M059J (cell line): ENCODE results near the gene FOXO4. TPM values are rescaled to one million over a fixed set of nuclear protein-coding genes. Genes with fewer than 3 reads are reported as not detected.
"Not testable (repeated sequence)": the region's sequence is repeated elsewhere in the genome, so short reads cannot be mapped to it uniquely, and the experiment has no call there.

ENCODE experiments used
- DNase-seq: peaks from one replicate; pipeline ENCODE4 v3.0.0-alpha.2; 2012; ENCODE audit warnings: low read depth
- total RNA-seq: library from RNA; depleted of rRNA; stranded (reverse); fragments of >200 nt; shearing (Covaris generic); gene quantifications from 2 replicates; pipeline ENCODE4 v1.2.3, GENCODE V29; 2014; rRNA removed

The FOXO4 gene, protein sequence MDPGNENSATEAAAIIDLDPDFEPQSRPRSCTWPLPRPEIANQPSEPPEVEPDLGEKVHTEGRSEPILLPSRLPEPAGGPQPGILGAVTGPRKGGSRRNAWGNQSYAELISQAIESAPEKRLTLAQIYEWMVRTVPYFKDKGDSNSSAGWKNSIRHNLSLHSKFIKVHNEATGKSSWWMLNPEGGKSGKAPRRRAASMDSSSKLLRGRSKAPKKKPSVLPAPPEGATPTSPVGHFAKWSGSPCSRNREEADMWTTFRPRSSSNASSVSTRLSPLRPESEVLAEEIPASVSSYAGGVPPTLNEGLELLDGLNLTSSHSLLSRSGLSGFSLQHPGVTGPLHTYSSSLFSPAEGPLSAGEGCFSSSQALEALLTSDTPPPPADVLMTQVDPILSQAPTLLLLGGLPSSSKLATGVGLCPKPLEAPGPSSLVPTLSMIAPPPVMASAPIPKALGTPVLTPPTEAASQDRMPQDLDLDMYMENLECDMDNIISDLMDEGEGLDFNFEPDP
- total RNA-seq, result 4.2 and 5.2 TPM in 2 replicates

DNA sequence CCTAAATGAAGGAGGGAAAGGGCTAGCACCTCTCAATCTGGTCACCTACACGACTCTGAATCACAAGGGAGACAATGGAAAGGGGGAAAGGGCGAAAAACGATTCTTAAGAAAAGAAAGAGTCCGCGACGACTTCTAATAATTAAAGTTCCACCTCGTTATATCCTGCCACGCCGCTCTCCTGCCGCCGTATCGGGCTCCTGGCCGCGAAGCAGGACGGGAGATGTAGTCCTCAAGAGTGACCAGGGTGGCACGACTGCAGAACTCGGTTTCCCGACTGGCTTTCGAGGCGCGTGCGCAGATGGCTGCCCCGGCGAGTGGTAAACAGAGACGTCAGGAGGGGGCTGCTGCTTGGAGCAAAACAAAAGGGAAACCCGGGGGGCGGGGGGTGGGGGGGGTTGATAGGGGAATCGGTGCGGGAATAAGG, at the start of gene FOXO4:
FOXO4 (plus strand) TSS at position 297 of the 426 bp plus-strand sequence. CDS start 678 bp downstream, outside the sequence.
- DNase-seq, result peak; percentile 90

DNA sequence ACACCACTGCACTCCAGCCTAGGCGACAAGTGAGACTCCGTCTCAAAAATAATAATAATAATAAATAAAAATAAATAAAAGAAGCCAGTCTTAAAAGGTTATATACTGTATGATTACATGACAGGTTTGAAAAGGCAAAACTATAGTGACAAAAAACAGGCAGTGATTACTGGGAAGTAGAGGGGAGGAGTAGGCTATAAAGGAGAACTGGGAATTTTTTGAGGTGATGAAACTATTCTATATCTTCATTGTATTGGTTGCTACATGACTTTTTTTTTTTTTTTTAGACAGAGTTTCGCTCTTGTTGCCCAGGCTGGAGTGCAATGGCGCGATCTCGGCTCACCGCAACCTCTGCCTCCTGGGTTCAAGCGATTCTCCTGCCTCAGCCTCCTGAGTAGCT, 47.8 kb upstream of the FOXO4 start:
- DNase-seq, result not testable (repeated sequence)

DNA sequence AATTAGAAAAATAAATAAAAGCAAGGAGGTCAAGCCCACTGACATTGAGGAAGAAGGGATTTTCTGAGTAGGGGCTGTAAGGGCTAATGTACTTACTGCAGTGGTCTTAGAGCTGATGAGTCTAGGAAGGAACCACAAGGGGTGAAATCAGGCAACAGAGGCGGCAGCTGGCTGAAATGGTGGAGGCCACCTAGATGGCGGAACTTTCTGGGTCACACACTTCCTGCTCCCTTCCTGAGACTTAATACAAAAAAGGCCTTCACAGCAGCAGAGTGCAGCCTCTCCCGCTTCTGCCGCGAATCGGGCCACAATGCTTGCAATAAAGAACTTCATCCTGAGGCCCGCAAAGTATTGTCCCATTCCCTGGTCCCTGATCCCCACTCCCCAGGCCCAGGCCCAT, 42.9 kb upstream of the FOXO4 start:
- DNase-seq, result no peak

DNA sequence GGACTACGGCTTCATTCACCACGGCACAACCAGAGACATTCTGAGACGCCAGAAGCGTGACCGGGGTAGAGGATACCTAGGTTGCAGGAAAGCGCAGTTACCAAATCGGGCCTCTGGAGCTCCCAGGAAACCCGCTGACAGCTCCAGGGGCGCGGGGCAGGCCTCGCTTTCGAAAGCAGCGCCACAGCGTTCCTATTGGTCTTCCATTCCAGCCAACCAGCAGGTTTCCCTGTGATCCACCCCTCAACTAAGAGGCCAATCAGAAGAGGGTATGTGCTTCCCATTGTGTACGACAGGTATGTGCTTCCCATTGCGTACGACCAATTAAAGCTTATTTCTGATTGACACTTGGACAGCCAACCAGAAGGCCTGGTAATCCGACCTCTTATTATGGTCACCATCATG, 42.4 kb upstream of the FOXO4 start:
- no peak for DNase-seq

DNA sequence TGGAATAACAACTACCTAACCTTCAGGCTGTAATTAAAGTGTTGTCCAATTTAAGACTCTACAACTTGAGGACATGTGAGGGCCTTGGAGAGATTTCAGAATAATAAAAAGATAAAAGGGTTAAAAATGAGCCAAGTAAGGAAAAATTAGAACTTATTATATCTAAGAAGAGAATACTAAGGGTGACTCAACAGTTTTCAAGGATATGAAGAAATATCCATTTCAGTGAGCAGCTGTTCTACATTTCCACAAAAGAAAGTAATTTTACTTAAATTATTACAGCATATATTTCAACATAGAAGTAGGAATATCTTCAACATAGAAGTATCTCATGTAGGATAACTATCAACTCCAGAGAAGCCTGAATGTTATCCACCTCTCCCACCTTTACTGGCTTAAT, 38.8 kb upstream of the FOXO4 start:
- no peak for DNase-seq

DNA sequence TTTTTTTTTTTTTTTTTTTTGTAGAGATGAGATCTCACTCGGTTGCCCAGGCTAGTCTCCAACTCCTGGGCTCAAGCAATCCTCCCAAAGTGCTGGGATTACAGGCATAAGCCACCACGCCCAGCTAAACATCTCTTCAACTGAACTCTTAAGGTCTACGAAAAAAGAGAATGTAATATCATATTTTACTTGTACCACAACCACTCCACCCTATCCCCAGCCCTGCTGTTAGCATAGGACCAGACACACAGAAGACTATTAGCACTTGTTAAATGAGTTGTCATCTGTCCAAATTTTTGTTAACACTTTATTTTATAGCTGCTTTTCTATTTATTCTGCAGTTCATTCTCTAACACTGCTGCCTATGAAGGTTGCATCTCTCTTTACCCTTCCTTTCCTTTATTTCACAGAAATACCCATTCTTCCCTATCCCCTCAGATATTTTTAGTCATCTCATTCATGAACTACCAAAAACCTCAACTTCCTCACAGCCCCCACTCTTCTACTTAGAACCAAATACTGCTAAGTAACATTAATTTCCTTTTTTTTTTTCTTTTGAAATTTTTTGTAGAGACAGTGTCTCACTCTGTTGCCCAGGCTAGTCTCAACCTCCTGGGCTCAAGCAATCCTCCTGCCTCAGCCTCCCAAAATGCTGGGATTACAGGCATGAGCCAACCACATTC, 37.7 kb upstream of the FOXO4 start:
- no peak for DNase-seq

DNA sequence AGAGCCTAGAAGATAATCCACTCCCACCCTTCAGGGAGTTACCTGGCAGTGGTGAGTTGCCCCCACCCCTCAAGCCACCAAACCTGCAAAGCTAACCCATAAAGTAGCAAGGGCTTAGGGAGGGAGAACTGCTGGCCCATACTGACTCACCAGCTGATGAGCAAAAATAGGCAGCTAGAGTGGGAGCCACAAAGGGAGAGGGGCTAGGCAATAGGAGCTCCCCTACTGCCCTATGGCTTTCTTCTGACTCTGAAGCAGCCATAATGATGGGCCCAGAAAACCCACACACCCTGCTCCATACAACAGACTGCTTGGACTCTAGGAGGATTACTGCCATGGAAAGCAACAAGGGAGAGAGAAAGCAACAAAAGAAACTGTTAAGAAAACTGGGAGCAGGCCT, 35.5 kb upstream of the FOXO4 start:
- no peak for DNase-seq

DNA sequence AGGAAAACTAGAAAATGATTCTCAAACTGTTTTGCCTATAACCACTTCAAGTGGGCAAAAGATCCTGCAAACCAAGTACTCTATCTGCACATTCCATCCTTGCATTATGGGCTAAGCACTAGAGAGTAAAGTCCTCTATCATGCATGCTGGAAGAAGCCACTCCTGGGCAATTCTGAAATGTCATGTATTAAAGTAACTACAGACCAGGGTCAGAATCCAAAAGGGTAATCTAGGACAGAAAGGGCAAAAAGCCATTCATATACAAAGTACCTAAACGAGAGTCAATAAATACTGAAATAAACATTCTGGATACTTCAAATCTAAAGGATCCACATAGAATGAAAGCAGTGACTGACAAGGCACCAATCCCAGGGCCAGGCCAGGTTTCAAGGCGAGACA, 28.6 kb upstream of the FOXO4 start:
- no peak for DNase-seq

DNA sequence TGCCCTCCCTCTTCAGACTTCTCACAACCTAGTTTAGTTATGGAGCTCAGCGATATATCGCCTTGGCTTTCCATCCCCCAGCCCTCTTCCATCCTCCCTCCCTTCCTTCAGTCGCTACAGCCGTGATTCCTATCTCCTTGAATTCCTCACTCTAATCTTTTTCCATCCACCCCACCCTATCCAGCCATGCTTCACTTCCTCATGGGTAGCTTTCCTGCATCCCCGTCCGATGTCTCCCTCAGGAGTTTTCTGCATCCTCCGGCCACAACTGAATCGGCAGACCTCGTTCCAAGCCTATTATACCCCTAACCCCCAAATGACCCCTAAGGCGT, 28.0 kb upstream of the FOXO4 start:
- DNase-seq, result no peak

DNA sequence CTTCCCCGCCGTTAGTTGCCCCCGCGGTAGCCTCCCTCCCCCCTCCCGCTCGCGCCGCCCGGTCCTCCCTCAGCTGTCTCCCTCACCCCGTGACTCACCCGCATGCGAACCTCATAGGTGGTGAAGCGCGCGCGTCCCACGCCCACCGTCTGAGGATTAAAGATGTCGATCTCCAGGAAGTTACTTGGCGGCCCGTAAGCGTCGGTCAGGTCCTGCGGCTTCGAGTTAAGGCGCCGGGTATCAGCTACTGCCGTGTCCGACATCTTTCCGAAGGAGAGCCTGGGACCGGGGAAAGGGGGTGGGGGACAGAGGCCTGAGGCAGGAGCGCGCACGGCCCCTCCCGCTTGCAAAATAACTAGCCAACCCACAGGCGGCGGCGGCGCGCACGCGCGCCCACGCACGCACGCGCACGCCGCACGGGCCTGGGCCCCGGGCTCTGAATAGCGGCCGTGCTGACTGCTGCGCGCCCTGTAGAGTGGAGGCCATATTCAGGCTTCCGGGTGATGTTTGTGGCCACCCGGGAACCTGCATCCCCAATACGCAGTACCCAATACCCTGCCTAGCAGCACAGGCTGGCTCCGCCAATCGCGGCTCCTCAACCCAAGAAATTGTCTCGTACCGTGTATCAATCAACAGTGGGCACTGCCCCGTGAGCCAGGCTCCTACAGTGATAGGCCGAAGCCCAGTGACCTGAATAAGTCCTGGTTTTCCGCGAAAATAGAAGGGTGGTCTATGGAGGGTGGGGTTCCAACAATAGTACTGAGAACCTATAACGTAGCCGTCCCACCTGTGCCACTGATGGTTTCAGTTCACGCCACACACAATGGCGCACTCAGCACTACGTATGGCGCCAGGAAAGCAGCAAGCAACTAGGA, 27.4 kb upstream of the FOXO4 start, which contains the start of gene SNX12:
SNX12 (minus strand) TSS at position 291 of the 875 bp plus-strand sequence; CDS start at position 263, 28 bp downstream.
- DNase-seq, result peak; percentile 96

DNA sequence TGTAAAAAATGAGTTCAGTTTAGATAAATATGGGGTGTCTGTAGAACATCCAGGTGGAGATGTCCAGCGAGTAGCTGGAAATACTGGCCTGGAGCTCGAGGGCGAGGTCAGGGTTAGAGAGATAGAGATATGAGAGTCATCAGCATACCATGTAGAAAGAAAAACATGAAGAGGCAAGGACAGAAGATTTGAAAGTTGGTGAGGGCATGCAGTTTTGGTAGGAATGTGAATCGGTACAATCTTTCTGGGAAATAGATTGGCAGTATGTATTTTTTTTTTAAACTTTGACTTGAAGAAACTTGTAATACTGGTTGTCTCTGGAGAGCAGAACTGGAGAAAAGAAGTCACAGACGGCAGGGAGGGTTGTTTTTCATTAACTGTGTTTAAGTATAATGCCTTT, 25.1 kb upstream of the FOXO4 start:
- no peak for DNase-seq

DNA sequence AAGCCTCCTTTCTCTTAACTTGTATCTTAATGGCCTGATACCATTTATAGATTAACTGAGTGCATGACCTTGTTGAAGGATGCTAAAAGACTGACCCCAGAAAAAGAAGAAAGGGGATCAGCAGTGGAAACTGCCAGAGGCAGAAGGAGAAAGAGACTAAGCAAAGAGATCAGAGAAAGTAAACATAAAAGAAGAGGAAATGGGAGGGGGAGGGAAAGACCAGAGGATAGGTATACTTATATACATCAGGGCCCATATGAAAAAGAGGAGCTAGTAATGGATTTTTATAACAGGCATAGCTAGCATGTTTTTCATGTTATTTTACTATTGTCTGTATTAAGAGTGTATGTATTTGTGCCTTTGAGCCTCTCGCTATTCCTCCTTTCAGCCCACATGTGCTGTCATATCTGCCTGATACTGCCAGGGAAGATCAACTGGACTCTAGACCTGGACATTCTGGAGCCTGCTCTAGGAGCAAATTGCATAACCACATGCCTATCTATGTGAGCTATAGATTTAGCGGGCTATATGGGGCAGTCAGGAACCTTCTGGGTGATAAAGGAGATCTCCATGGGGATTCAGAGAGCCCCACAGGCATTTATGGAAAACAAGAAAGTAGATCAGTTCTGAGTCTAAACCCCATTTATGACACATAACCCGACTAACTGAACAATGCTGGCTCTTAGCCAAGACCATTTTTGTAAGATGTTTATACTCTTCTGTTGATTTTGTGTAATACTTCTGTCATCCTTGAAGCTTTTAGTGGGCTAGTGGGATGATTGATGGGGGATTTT, 14.1 kb upstream of the FOXO4 start:
- peak; percentile 74 for DNase-seq

DNA sequence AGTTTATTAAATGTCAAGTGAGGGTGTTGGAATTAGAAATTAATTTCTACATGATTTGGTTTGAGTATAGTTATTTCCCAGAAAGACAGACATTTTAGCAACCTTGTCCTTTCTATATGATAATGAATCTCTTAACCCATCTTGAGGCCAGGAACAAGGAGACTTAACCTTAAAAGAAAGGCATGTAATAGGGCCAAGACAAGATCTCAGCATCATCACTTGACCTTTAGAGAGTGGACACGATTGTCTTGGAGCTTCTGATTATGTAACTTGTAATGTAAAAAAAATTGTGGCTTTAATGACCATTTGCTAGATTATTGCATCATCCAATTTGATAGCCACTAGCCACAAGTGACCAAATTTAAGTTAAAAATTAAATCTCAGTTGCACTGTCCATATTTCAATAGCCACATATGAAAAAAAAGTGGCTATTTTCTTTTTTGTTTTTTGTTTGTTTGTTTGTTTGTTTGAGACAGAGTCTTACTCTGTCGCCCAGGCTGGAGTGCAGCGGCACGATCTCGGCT, 13.5 kb upstream of the FOXO4 start:
- DNase-seq, result peak; percentile 17

DNA sequence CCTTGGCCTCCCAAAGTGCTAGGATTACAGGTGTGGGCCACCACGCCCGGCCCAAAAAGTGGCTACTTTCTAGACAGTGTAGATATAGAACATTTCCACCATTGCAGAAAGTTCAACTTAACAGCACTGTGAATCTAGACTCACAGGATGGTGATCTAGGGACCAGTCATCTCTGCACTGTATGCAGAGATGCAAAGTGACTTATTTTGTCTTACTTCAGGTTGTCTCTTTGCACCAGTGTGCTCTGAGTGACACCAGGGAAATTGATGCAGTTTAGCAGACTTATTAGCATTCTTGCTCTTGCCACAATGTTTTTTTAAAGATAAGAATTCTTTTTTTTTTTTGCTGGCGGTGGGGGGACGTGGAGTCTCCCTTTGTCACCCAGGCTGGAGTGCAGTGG, 12.8 kb upstream of the FOXO4 start:
- peak; percentile 14 for DNase-seq

DNA sequence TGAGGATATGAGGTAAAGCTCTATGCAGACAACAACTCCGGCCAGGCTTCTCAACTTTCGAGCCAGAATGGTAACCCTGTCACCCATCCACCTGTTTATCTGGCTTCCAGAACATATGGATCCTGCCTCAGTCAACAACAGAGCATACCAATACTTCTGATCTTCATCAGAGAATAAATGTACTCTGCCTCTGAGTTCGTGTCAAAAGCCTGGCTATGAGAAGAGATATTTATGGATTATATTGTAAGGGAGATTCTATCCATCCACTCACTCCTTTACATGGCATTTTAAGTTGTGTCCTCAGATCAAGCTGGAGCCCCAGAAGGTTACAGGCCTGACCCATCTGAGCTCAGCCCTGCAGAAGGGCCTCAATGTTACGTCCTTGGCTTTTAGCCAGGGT, 9.8 kb upstream of the FOXO4 start:
- no peak for DNase-seq

DNA sequence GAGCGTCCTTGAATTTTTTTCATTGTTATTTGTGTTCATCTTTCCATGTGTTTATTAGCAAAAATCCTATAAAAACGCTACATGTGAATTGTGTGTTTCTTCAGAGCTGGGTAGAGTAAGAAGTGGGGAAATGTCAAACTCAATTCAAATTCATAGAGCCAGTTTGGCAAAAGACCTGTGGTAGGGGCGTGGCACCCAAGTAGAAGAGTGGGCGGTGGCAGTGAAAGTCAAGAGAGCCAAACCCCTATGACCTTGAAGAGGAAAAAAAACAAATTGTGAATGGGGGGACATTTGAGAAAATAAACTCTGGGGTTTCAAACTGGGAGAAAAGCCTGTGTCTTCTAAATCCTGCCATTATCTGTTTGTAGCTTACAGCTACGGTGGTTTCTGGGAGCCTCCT, 4.4 kb upstream of the FOXO4 start:
- DNase-seq, result no peak

DNA sequence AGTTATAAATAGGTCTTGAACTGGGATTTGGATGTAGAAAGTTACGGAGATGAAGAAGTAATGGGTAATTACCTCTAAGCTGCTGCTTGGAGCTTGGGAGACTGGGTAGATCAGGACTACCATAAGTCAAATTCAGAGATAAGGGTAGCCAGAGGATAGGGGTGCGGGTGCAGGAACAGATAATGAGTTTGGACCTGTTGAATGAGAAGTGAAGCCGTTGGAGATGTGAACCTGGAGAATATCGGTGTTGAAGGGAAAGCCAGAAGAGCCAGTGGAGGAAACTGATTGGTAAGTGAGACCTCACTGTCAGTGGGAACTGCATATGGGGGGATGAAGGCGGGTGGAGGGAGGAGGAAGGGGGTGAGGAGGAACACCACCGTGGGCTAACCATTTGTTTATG, 618 bp upstream of the FOXO4 start:
- DNase-seq, result no peak

DNA sequence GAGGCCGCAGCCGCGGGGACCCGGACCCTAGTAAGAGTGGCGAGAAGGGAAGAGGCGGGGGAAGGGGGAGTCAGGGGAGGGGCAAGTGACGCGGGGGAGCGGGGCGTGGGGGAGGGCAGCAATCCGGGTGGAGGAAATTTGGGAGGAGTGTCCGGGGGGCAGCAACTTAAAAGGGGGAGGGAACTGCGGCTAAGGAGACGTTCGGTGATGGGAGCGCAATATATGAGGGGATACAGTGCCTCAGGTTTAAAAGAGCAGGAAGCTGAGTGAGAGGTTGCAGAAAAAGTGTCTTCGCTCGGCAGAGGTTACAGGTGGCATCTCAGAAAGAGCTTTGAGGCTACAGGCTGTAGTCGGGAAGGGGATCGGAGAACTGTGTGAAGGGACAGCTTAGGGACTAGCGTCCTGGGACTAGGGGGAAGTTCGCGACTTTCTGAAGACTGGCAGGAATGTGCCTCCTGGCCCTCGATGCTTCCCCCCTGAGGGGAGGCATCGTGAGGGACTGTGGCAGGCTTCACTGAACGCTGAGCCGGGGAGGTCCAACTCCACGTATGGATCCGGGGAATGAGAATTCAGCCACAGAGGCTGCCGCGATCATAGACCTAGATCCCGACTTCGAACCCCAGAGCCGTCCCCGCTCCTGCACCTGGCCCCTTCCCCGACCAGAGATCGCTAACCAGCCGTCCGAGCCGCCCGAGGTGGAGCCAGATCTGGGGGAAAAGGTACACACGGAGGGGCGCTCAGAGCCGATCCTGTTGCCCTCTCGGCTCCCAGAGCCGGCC, 519 bp downstream of the FOXO4 start:
- peak; percentile 41 for DNase-seq

DNA sequence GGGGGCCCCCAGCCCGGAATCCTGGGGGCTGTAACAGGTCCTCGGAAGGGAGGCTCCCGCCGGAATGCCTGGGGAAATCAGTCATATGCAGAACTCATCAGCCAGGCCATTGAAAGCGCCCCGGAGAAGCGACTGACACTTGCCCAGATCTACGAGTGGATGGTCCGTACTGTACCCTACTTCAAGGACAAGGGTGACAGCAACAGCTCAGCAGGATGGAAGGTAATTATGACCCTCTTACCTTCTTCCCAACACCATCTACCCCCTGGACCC, 1.0 kb downstream of the FOXO4 start:
- DNase-seq, result no peak

DNA sequence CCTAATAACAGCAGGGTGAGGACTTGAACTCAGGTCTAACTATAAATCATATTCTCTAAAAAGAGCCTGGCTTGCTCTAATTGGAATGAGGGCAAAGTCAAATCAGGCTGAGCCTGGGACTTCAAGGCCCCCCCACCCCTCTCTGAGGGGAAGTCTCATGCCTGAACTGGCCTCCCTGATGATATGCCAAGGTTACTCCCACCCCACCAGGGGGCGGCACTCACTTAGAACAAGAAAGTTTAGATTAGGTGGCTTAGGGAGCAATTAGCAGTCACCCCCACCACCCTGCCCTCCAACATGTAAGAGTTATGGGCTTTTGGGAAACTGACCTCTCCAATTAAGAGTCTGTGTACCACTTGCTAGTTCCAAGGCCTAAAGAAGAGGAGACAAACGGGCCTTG, 2.7 kb downstream of the FOXO4 start:
- peak; percentile 54 for DNase-seq
